H1 (cell line): ENCODE data around the gene NME7. TPM values are rescaled to one million over a fixed set of nuclear protein-coding genes. Genes with fewer than 3 reads are reported as not detected.

ENCODE experiments used
- CTCF ChIA-PET: fragments of 300-600 bp; sonication (Branson Sonifier 250); formaldehyde crosslinking; loops from one replicate; lab custom pipeline; 2021; ENCODE audit not compliant: partially characterized antibody; lab: Charles Lee
- POLR2A ChIA-PET: fragments of 300-600 bp; sonication (Branson Sonifier 250); formaldehyde crosslinking; loops from one replicate; lab custom pipeline; 2021; ENCODE audit warnings: inconsistent platforms; ENCODE audit not compliant: partially characterized antibody; lab: Charles Lee
- DNase-seq, 2 experiments: peaks; one replicate each; pipeline versions ENCODE4 v3.0.0 to v3.0.0-alpha.2; 2010 to 2022; ENCODE audit warnings: low spot score in 2 of 2, low read depth in 1 of 2, mixed read lengths in 1 of 2
- FAIRE-seq: peaks from 2 replicates; lab custom pipeline; 2011; peaks lifted over from hg19 to GRCh38; lab: Jason Lieb, UNC
- H2AFZ ChIP-seq: 2 replicates; pipeline ENCODE4 v1.8.1; 2012; ENCODE audit warnings: low read length, inconsistent platforms
- H2AK5ac ChIP-seq: 2 replicates; pipeline ENCODE4 v1.6.1; 2013; ENCODE audit warnings: low read depth, low read length
- H2BK120ac ChIP-seq: replicated peaks from 2 replicates; pipeline ENCODE3; 2013; ENCODE audit warnings: low read depth, low read length, inconsistent platforms
- H2BK12ac ChIP-seq: 2 replicates; pipeline ENCODE4 v1.6.1; 2013; ENCODE audit warnings: low read depth, low read length
- H2BK15ac ChIP-seq: 2 replicates; pipeline ENCODE4 v1.6.1; 2013; ENCODE audit warnings: low read length
- H2BK20ac ChIP-seq: 2 replicates; pipeline ENCODE4 v1.6.1; 2013; ENCODE audit warnings: low read length
- H2BK5ac ChIP-seq: 2 replicates; pipeline ENCODE4 v1.6.1; 2013; ENCODE audit warnings: low read depth, low read length
- H3K14ac ChIP-seq: 2 replicates; pipeline ENCODE4 v1.6.1; 2013; ENCODE audit warnings: inconsistent platforms; ENCODE audit not compliant: insufficient read length
- H3K18ac ChIP-seq: 2 replicates; pipeline ENCODE4 v1.6.1; 2013; ENCODE audit warnings: low read length; ENCODE audit errors: extremely low read depth
- H3K23ac ChIP-seq: 2 replicates; pipeline ENCODE4 v1.6.1; 2013; ENCODE audit warnings: inconsistent platforms; ENCODE audit not compliant: insufficient read length
- H3K23me2 ChIP-seq: 2 replicates; pipeline ENCODE4 v1.6.1; 2013; ENCODE audit warnings: low read depth, low read length
- H3K27ac ChIP-seq: 2 replicates; pipeline ENCODE4 v1.6.1; 2011; ENCODE audit warnings: low read depth, low read length, inconsistent platforms
- H3K27me3 ChIP-seq, 4 experiments: replicated peaks in 1 of 4; 1 replicate in 1 of 4; 2 replicates in 3 of 4; pipeline versions ENCODE4 v1.6.1 to v1.8.1; 2011 to 2013; ENCODE audit warnings: low read length in 3 of 4, mild to moderate bottlenecking in 3 of 4, inconsistent platforms in 2 of 4, mixed read lengths in 2 of 4, moderate library complexity in 1 of 4; ENCODE audit not compliant: control insufficient read depth in 3 of 4, insufficient read depth in 3 of 4; ENCODE audit errors: extremely low read depth in 1 of 4
- H3K36me3 ChIP-seq, 4 experiments: 2 replicates each; pipeline versions ENCODE4 v1.6.1 to v1.8.1; 2011 to 2013; ENCODE audit warnings: mild to moderate bottlenecking in 4 of 4, low read length in 3 of 4, moderate library complexity in 2 of 4, control low read depth in 1 of 4, inconsistent platforms in 1 of 4; ENCODE audit not compliant: insufficient read depth in 4 of 4, control insufficient read depth in 2 of 4
- H3K4ac ChIP-seq: replicated peaks from 2 replicates; pipeline ENCODE3; 2013; ENCODE audit warnings: low read length, low read depth, mixed read lengths, inconsistent platforms; ENCODE audit not compliant: insufficient read length
- H3K4me1 ChIP-seq, 4 experiments: replicated peaks in 1 of 4; 1 replicate in 1 of 4; 2 replicates in 3 of 4; pipeline versions ENCODE4 v1.6.1 to v1.8.1; 2011 to 2013; ENCODE audit warnings: low read length in 3 of 4, inconsistent platforms in 2 of 4, mixed read lengths in 1 of 4; ENCODE audit not compliant: insufficient read depth in 4 of 4, control insufficient read depth in 3 of 4
- H3K4me2 ChIP-seq, 2 experiments: 2 replicates each; pipeline versions ENCODE4 v1.6.1 to v1.8.1; 2011 to 2013; ENCODE audit warnings: low read depth in 2 of 2, low read length in 2 of 2, control low read depth in 1 of 2, inconsistent platforms in 1 of 2, mild to moderate bottlenecking in 1 of 2; ENCODE audit not compliant: insufficient read depth in 1 of 2
- H3K4me3 ChIP-seq, 4 experiments: fragments of 200-600, 300-600 bp in 1 of 4; sonication (generic), shearing (Covaris generic), sonication (Bioruptor Twin) in 1 of 4; 2 replicates each; pipeline versions ENCODE4 v1.5.1 to v1.8.1; 2011 to 2016; ENCODE audit warnings: low read length in 4 of 4, low read depth in 3 of 4, control low read depth in 2 of 4, inconsistent platforms in 2 of 4, mild to moderate bottlenecking in 2 of 4, mixed read lengths in 1 of 4, moderate library complexity in 1 of 4; ENCODE audit not compliant: insufficient read depth in 2 of 4; ENCODE audit errors: extremely low read depth in 1 of 4
- H3K56ac ChIP-seq: replicated peaks from 2 replicates; pipeline ENCODE3; 2013; ENCODE audit warnings: low read depth, mild to moderate bottlenecking, mixed read lengths, low read length, inconsistent platforms; ENCODE audit not compliant: insufficient read length
- H3K79me1 ChIP-seq: 2 replicates; pipeline ENCODE4 v1.6.1; 2013; ENCODE audit warnings: low read depth, low read length, control low read depth
- H3K79me2 ChIP-seq, 2 experiments: 2 replicates each; pipeline versions ENCODE4 v1.6.1 to v1.8.1; 2012 to 2013; ENCODE audit warnings: low read length in 2 of 2, mild to moderate bottlenecking in 2 of 2, inconsistent platforms in 1 of 2; ENCODE audit not compliant: insufficient read depth in 2 of 2, control insufficient read depth in 1 of 2
- H3K9ac ChIP-seq, 4 experiments: replicated peaks in 1 of 4; 1 replicate in 1 of 4; 2 replicates in 3 of 4; pipeline versions ENCODE4 v1.6.1 to v1.8.1; 2011 to 2013; ENCODE audit warnings: low read depth in 3 of 4, low read length in 3 of 4, control low read depth in 2 of 4, mild to moderate bottlenecking in 2 of 4, moderate library complexity in 2 of 4, inconsistent platforms in 1 of 4; ENCODE audit errors: extremely low read depth in 1 of 4
- H3K9me3 ChIP-seq, 2 experiments: 2 replicates each; pipeline versions ENCODE4 v1.6.1 to v1.8.1; 2012 to 2013; ENCODE audit warnings: mild to moderate bottlenecking in 2 of 2, moderate library complexity in 2 of 2, control low read depth in 1 of 2, inconsistent platforms in 1 of 2, low read depth in 1 of 2, low read length in 1 of 2, mixed read lengths in 1 of 2; ENCODE audit not compliant: insufficient read depth in 2 of 2
- H4K20me1 ChIP-seq, 2 experiments: replicated peaks in 1 of 2; 2 replicates each; pipeline versions ENCODE3 to v1.8.1; 2011 to 2013; ENCODE audit warnings: inconsistent platforms in 2 of 2, low read length in 2 of 2, mild to moderate bottlenecking in 1 of 2; ENCODE audit not compliant: insufficient read depth in 2 of 2, control insufficient read depth in 1 of 2
- H4K5ac ChIP-seq: 2 replicates; pipeline ENCODE4 v1.6.1; 2013; ENCODE audit warnings: low read length, low read depth, mixed read lengths, inconsistent platforms; ENCODE audit not compliant: insufficient read length
- H4K8ac ChIP-seq: 2 replicates; pipeline ENCODE4 v1.8.0; 2013; ENCODE audit warnings: mild to moderate bottlenecking, moderate library complexity, low read length, inconsistent platforms; ENCODE audit not compliant: insufficient read depth; ENCODE audit errors: extremely low read depth
- H4K91ac ChIP-seq: replicated peaks from 2 replicates; pipeline ENCODE3; 2013; ENCODE audit warnings: low read length, mixed read lengths, inconsistent platforms; ENCODE audit not compliant: insufficient read length
- ASH2L ChIP-seq: fragments of 200-600, 300-600 bp; sonication (generic); IDR thresholded peaks from one replicate; pipeline ENCODE4 v1.7.1; 2017; ENCODE audit warnings: low read length
- CBX5 ChIP-seq: fragments of 300-800, 300-1000 bp; sonication (generic); IDR thresholded peaks from 2 replicates; pipeline ENCODE4 v1.7.1; 2016; ENCODE audit warnings: antibody characterized with exemption, low read length, low read depth
- CREB1 ChIP-seq: IDR thresholded peaks from 2 replicates; pipeline ENCODE4 v1.6.1; 2012; ENCODE audit warnings: inconsistent platforms
- CTCF ChIP-seq, 3 experiments: IDR thresholded peaks; 1 replicate in 2 of 3; 2 replicates in 1 of 3; pipeline versions ENCODE4 v1.5.1 to v1.6.1; 2011; ENCODE audit warnings: low read length in 3 of 3, mild to moderate bottlenecking in 3 of 3, inconsistent platforms in 2 of 3, low read depth in 1 of 3, moderate library complexity in 1 of 3; ENCODE audit not compliant: insufficient read depth in 1 of 3; ENCODE audit errors: control extremely low read depth in 1 of 3
- JUN ChIP-seq: IDR thresholded peaks from 2 replicates; pipeline ENCODE4 v1.6.1; 2011; ENCODE audit warnings: low read depth, mild to moderate bottlenecking, improper control_type of control experiment, low read length
- JUND ChIP-seq: IDR thresholded peaks from 2 replicates; pipeline ENCODE4 v1.6.1; 2011; ENCODE audit warnings: mild to moderate bottlenecking, improper control_type of control experiment, low read length
- MAX ChIP-seq: IDR thresholded peaks from 2 replicates; pipeline ENCODE4 v1.6.1; 2012; ENCODE audit warnings: inconsistent platforms
- RAD21 ChIP-seq, 2 experiments: IDR thresholded peaks in 1 of 2; conservative IDR thresholded peaks in 1 of 2; 2 replicates each; pipeline ENCODE4 v1.6.1; 2011; ENCODE audit warnings: low read depth in 2 of 2, low read length in 2 of 2, improper control_type of control experiment in 1 of 2, inconsistent platforms in 1 of 2, mild to moderate bottlenecking in 1 of 2, moderate library complexity in 1 of 2
- WGBS, 2 experiments: shearing (Covaris generic) in 1 of 2; methylation state at CpG; one replicate each; pipeline versions ENCODE4 v1.1.6 to v1.1.7; 2013 to 2015; ENCODE audit warnings: low lambda C conversion rate in 2 of 2, mixed read lengths in 2 of 2, inconsistent platforms in 1 of 2, low coverage in 1 of 2, missing lambda C conversion rate in 1 of 2; ENCODE audit not compliant: insufficient replicate concordance in 2 of 2, insufficient coverage in 1 of 2, insufficient read length in 1 of 2; ENCODE audit errors: extremely low coverage in 1 of 2, missing lambda C conversion rate in 1 of 2; 5-methylcytosine and 5-hydroxymethylcytosine counted together
- polyA plus RNA-seq, 7 experiments: library from polyadenylated mRNA; depleted of rRNA in 3 of 7; stranded (reverse) in 5 of 7; unstranded in 2 of 7; fragments of >200 nt in 5 of 7; fragments of 200-250 nt in 2 of 7; gene quantifications; 1 replicate in 5 of 7; 2 replicates in 1 of 7; 4 replicates in 1 of 7; pipeline versions ENCODE4 v1.2.1 to v1.2.3, GENCODE V29; 2011 to 2013; ENCODE audit warnings: missing spikeins in 2 of 7, mixed read lengths in 2 of 7
- total RNA-seq: library from RNA; stranded (reverse); fragmentation: NEBNext Ultra II Directional; extraction: Animal tissue kit (Norgen Biotek cat#: 25700); gene quantifications from 2 replicates; pipeline ENCODE4 v1.2.1, GENCODE V29; 2021

The NME7 gene
- total and polyA plus RNA-seq, 2 of the 8 experiments (the other 6 are each of a cell fraction or from before 2014, with no cell fraction given), result 11.6 to 28.5 TPM

GRCh38 chr1:169367096-169367685, 406 bp downstream of the NME7 start:
- Histone ChIP-seq H3K27ac (no peak overlapping the region), H3K79me1 (no peaks in the 10 kb centered on the region), H4K5ac (no peak overlapping the region), H3K18ac (no peak overlapping the region), H4K91ac (no peak overlapping the region), H2BK120ac (no peak overlapping the region), H3K23ac (no peak overlapping the region), H3K27me3 (no peaks in the 10 kb centered on the region), H3K4me1 (no peaks in the 10 kb centered on the region; a peak in 1 of 7 replicates), H3K36me3 (peaks cover 0 to 6% (median 1%) of the 10 kb centered on the region in 4 experiments; a peak in 1 of 8 replicates), H4K20me1 (no peaks in the 10 kb centered on the region), H3K23me2 (peaks cover 7% of the 10 kb centered on the region), H3K9ac (peak overlapping the region in 2 of 4 experiments; percentile 35 to 66; a peak in 3 of 7 replicates), H3K4me3 (peak overlapping the region; percentile 87 to 98 (median 92)), H2BK12ac (no peak overlapping the region), H3K4me2 (peak overlapping the region; percentile 55 to 79), H2AK5ac (no peak overlapping the region), H3K79me2 (peaks cover 0 to 14% of the 10 kb centered on the region in 2 experiments; a peak in 2 of 4 replicates), H2BK5ac (0 out of 2 replicates have a peak overlapping the region, but pooled peaks have one; percentile 17), H3K9me3 (peaks cover 0 to 3% of the 10 kb centered on the region in 2 experiments; a peak in 1 of 4 replicates), H2AFZ (peak overlapping the region; percentile 99), H2BK15ac (no peak overlapping the region), H3K4ac (no peak overlapping the region), H3K56ac (no peak overlapping the region), H3K14ac (no peak overlapping the region), H4K8ac (no peak overlapping the region), H2BK20ac (no peak overlapping the region)
- no peak for FAIRE-seq
- WGBS, 2 experiments, result 16% methylated on average over 15 of the region's 15 CpGs; no CpG with 5 or more reads in 1 of the 2 experiments
- ChIA-PET CTCF (interaction anchor here (1.4 to 2.5 kb wide), 2 partner anchors 9 to 19 kb away, joined by 3 to 8 read pairs; no protein-coding TSS in a partner anchor), POLR2A (interaction anchor here (0.9 to 1.2 kb wide), 4 partner anchors 11 to 257 kb away, joined by 3 to 5 read pairs (median 4); partner anchors contain the start of gene SLC19A2)
- DNase-seq, result no peak
- TF ChIP-seq CTCF (IDR thresholded peaks at IDR 0.05; ENCODE audit: control extremely low read depth in 1 of 3, insufficient read depth in 1 of 3, low read depth in 1 of 3, low read length in 3 of 3), result no peak
- TF ChIP-seq ASH2L, result no peak
- no peak for TF ChIP-seq CBX5
- no peak for TF ChIP-seq JUND
- TF ChIP-seq CREB1, result no peak
- no peak for TF ChIP-seq RAD21 (IDR thresholded peaks at IDR 0.05 in 1 of 2, conservative IDR thresholded peaks at IDR 0.05 in 1 of 2; ENCODE audit: low read depth in 2 of 2, low read length in 2 of 2)
- TF ChIP-seq JUN, result no peak
- no peak for TF ChIP-seq MAX
